ENCODE measurements around the gene COL19A1.

DNA sequence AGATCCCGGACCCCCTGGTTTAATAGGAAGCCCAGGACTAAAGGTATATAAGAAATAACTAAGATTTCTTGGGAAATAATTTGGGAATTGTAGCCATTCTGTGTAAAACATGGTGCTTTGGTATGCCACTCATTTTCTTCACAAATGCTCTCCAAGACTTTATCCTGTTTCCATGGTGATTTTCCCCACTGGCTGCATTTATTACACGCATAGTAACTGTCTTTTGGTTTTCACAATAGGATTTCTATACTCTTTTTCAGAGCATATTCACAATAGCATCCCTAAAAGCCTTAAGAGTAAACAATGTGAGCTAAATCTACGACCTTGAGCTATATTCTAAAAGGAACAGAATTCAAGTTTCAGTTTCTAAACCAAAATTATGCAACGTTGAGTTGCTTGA lies 275.7 kb downstream of the COL19A1 start:
- TF ChIP-seq, protein P1, sequence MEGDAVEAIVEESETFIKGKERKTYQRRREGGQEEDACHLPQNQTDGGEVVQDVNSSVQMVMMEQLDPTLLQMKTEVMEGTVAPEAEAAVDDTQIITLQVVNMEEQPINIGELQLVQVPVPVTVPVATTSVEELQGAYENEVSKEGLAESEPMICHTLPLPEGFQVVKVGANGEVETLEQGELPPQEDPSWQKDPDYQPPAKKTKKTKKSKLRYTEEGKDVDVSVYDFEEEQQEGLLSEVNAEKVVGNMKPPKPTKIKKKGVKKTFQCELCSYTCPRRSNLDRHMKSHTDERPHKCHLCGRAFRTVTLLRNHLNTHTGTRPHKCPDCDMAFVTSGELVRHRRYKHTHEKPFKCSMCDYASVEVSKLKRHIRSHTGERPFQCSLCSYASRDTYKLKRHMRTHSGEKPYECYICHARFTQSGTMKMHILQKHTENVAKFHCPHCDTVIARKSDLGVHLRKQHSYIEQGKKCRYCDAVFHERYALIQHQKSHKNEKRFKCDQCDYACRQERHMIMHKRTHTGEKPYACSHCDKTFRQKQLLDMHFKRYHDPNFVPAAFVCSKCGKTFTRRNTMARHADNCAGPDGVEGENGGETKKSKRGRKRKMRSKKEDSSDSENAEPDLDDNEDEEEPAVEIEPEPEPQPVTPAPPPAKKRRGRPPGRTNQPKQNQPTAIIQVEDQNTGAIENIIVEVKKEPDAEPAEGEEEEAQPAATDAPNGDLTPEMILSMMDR (IDR thresholded peaks at IDR 0.05) = no peak
- TF ChIP-seq POLR2A (IDR thresholded peaks at IDR 0.05) = no peak
